GM12801 (cell line): Measurements from ENCODE around the gene CHRNA3.

Experiments
- TF ChIP-seq, protein P1 (sequence below): IDR thresholded peaks from one replicate; pipeline ENCODE4 v1.5.1; 2011; ENCODE audit warnings: control low read depth; ENCODE audit not compliant: insufficient read length; ENCODE audit errors: extremely low read depth

The CHRNA3 gene

DNA sequence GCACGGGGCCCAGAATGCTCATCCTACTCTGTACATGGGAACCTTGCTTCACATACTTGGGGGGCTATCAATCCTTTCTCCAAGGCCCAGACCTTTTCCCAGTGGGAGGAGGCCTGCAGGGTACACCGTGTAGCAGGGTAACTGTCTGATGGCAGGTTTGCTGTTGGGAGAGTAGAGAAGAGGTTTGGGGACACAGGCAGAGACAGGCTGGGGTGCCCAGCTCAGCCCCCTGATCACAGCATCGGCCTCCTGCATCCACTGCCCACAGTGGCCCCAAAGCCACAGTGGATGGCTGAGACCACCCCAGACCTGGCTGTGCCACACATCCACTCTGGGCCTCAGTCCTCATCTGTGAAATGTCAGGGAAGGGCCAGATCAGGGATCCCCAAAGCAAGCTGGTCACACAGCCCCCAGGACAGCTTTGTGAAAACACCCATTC, 5.6 kb downstream of the CHRNA3 start:
- TF ChIP-seq, protein P1, sequence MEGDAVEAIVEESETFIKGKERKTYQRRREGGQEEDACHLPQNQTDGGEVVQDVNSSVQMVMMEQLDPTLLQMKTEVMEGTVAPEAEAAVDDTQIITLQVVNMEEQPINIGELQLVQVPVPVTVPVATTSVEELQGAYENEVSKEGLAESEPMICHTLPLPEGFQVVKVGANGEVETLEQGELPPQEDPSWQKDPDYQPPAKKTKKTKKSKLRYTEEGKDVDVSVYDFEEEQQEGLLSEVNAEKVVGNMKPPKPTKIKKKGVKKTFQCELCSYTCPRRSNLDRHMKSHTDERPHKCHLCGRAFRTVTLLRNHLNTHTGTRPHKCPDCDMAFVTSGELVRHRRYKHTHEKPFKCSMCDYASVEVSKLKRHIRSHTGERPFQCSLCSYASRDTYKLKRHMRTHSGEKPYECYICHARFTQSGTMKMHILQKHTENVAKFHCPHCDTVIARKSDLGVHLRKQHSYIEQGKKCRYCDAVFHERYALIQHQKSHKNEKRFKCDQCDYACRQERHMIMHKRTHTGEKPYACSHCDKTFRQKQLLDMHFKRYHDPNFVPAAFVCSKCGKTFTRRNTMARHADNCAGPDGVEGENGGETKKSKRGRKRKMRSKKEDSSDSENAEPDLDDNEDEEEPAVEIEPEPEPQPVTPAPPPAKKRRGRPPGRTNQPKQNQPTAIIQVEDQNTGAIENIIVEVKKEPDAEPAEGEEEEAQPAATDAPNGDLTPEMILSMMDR = no peak

DNA sequence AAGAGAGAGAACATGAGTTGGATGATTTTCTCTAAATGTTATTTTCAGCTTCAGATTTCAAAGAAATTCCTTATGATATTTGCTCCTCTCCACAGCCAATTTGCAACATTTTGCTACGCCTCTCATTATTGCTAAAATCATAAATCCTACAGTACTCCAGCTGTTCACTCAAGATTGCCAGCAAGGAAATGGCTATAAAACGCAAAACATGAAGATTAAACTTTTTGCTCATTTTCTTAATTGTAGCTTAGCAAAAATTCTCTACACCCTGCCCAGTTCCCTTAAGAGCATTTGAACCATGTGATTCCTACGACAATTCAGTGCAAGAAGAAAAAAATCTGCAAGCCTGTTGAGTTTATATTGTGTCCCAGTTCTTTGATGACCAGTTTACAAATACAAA, 6.8 kb downstream of the CHRNA3 start:
- TF ChIP-seq, protein P1 = no peak

DNA sequence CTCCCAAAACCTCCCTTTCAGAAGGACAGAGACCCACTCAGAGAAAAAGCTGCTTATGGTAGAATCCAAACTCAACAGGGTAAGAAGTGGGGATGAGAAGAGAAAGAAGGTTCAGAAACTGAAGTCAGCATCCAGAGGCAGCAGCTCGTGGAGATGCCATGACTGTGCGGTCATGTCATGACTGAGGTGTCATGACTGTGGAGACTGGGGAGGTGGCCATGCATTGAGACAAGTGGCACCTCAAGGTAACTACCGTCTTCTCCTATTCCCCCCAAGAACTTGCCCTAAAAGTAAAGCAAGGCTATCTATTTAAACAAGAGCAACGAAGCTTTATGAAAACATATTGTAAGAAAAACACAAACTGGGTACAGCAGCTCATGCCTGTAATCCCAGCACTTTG, 15.1 kb downstream of the CHRNA3 start:
- TF ChIP-seq, protein P1 = no peak

DNA sequence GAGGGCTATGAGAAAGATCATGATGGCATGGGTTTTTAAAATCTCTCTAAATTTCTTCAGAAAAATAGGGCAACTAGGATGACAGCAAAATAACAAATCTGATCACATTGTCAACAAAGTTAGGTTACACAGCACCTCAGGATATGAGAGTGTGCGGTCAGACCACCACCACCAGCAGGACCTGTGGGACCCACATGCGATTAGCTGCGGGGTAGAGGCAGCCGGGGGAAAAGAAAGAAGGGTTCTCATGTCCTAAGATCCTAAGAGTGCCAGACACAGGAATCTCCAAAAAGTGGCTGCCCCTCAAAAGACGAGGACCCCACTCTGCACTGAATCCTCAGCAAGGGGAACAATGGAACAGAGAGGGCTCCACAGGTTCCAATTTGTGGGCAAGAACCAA, 15.6 kb downstream of the CHRNA3 start:
- TF ChIP-seq, protein P1 = no peak

DNA sequence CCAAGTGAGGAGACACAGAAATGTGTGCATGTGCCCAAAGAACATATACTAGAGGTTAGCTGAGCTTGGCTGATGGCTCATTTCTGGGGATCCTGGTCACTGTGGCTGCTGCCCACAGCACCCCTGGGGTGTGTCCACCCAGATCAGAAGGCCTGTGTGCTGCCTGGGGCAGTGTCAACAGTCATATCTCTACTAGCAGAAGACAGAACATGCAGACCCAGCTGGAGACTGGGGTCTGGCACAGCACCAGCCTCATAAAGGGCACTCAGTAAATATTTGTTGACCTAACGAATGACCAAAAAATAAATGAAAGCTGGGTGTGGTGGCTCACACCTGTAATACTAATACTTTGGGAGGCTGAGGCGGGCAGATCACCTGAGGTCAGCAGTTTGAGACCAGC, 16.4 kb downstream of the CHRNA3 start:
- TF ChIP-seq, protein P1 = no peak

DNA sequence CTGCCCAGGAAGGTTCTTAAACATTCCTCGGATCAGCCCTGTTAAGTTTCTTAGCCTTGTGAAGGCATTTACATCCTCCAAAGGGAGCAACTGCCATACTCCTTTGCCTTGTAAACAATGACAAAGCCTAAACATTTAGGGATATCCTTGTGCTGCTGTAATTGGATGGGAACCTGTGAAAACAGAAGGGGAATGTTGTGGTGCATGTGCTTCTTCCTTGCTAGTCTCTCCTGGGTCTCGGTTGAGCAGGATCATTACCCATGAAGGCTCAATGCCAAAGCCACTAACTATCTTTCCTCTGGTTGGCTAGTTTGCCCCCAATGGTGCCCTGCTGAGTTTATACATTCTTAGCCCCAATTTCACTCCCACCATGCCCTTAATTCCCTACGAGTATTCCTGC, 17.3 kb downstream of the CHRNA3 start:
- TF ChIP-seq, protein P1 = no peak

DNA sequence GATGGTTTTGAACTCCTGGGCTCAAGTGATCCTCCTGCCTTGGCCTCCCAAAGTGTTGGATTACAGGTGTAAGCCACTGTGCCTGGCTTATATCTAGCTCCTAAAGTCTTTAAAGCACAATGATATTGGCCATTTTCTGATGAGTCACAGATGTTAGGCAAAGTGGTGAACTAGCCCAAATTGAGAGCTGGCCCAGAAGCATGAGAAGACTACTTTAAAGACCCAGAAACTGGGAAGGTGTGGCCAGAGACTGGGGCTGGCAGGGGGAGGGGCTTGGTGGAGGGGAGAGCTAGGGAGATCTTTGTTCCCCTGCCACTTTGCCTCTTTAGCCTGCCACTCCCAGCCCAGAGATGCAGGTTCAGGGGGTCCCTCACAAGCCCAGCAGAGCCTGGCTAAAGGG, 21.6 kb downstream of the CHRNA3 start:
- TF ChIP-seq, protein P1 = no peak

DNA sequence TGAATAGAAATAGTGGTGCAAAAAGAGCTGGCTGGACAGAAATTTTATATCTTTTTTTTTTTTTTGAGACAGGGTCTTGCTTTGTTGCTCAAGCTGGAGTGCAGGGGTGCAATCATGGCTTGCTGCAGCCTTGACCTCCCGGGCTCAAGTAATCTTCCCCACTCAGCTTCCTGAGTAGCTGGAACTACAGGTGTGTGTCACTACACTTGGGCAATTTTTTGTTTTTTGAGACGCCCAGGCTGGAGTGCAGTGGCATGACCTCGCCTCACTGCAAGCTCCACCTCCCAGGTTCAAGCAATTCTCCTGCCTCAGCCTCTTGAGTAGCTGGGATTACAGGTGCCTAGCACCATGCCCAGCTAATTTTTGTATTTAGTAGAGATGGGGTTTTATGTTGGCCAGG, 22.4 kb downstream of the CHRNA3 start:
- TF ChIP-seq, protein P1 = no peak
